Measurements from ENCODE around the gene DOK7.

The DOK7 gene

GRCh38 chr4:3522326-3522640 is 59.2 kb downstream of the DOK7 start:
- DNase-seq (ENCODE audit: low read depth): no peak
- TF ChIP-seq CTCF (conservative IDR thresholded peaks at IDR 0.05; ENCODE audit: low read length): no peak
- H3K4me3 ChIP-seq (ENCODE audit: low read length): no peak overlapping the region

GRCh38 chr4:3522651-3523050 is 59.5 kb downstream of the DOK7 start:
- TF ChIP-seq CTCF (conservative IDR thresholded peaks at IDR 0.05; ENCODE audit: low read length): no peak
- H3K4me3 ChIP-seq (ENCODE audit: low read length): no peak overlapping the region
- DNase-seq (ENCODE audit: low read depth): no peak

- no peak for DNase-seq (ENCODE audit: low read depth)
- TF ChIP-seq CTCF (conservative IDR thresholded peaks at IDR 0.05; ENCODE audit: low read length): no peak
- no peak overlapping the region for H3K4me3 ChIP-seq (ENCODE audit: low read length)
These were observed 60.1 kb downstream of the DOK7 start for GRCh38 chr4:3523146-3523627.

GRCh38 chr4:3523628-3524221 is 60.6 kb downstream of the DOK7 start:
- DNase-seq (ENCODE audit: low read depth): no peak
- H3K4me3 ChIP-seq (ENCODE audit: low read length): no peak overlapping the region
- TF ChIP-seq CTCF (conservative IDR thresholded peaks at IDR 0.05; ENCODE audit: low read length): no peak

- H3K4me3 ChIP-seq (ENCODE audit: low read length): no peak overlapping the region
- TF ChIP-seq CTCF (conservative IDR thresholded peaks at IDR 0.05; ENCODE audit: low read length): no peak
- no peak for DNase-seq (ENCODE audit: low read depth)
These were observed 61.2 kb downstream of the DOK7 start for GRCh38 chr4:3524349-3524748.

GRCh38 chr4:3524920-3525319 is 61.8 kb downstream of the DOK7 start:
- TF ChIP-seq CTCF (conservative IDR thresholded peaks at IDR 0.05; ENCODE audit: low read length): no peak
- H3K4me3 ChIP-seq (ENCODE audit: low read length): no peak overlapping the region
- no peak for DNase-seq (ENCODE audit: low read depth)

- no peak overlapping the region for H3K4me3 ChIP-seq (ENCODE audit: low read length)
- no peak for TF ChIP-seq CTCF (conservative IDR thresholded peaks at IDR 0.05; ENCODE audit: low read length)
- DNase-seq (ENCODE audit: low read depth): no peak
These were observed 62.7 kb downstream of the DOK7 start for GRCh38 chr4:3525532-3526430.
